Type B pancreatic cell (in vitro differentiated cells): ENCODE measurements around the gene CISD3. TPM values are rescaled to one million over a fixed set of nuclear protein-coding genes. Genes with fewer than 3 reads are reported as not detected.

Experiments
- DNase-seq: peaks from one replicate; pipeline ENCODE4 v3.0.0; 2021; ENCODE audit warnings: mixed read lengths; ENCODE audit not compliant: unreplicated experiment; ENCODE audit errors: extremely low spot score
- H3K27ac Mint-ChIP-seq: 2 replicates; pipeline ENCODE4 v1.8.0; 2021; ENCODE audit warnings: mild to moderate bottlenecking, mixed read lengths
- H3K27me3 Mint-ChIP-seq: 2 replicates; pipeline ENCODE4 v1.8.0; 2021; ENCODE audit warnings: mixed read lengths
- H3K36me3 Mint-ChIP-seq: 2 replicates; pipeline ENCODE4 v1.8.0; 2021; ENCODE audit warnings: mixed read lengths
- H3K4me1 Mint-ChIP-seq: one replicate; pipeline ENCODE4 v1.8.0; 2021; ENCODE audit warnings: mixed read lengths; ENCODE audit not compliant: unreplicated experiment
- H3K4me3 Mint-ChIP-seq: 2 replicates; pipeline ENCODE4 v1.8.0; 2021; ENCODE audit warnings: mild to moderate bottlenecking, mixed read lengths
- H3K9me3 Mint-ChIP-seq: 2 replicates; pipeline ENCODE4 v1.8.0; 2021; ENCODE audit warnings: mixed read lengths
- total RNA-seq: library from RNA; stranded (reverse); gene quantifications from 2 replicates; pipeline ENCODE4 v1.2.1, GENCODE V29; 2021; ENCODE audit warnings: low replicate concordance
- TF ChIP-seq, protein P1 (sequence below): fragments of 200-600 bp; sonication (generic); conservative IDR thresholded peaks from 2 replicates; pipeline ENCODE4 v1.5.0; 2021; ENCODE audit warnings: antibody characterized with exemption, mild to moderate bottlenecking

Gene CISD3
- total RNA-seq, 1 donor from 2014 or later = 12.8 TPM

DNA sequence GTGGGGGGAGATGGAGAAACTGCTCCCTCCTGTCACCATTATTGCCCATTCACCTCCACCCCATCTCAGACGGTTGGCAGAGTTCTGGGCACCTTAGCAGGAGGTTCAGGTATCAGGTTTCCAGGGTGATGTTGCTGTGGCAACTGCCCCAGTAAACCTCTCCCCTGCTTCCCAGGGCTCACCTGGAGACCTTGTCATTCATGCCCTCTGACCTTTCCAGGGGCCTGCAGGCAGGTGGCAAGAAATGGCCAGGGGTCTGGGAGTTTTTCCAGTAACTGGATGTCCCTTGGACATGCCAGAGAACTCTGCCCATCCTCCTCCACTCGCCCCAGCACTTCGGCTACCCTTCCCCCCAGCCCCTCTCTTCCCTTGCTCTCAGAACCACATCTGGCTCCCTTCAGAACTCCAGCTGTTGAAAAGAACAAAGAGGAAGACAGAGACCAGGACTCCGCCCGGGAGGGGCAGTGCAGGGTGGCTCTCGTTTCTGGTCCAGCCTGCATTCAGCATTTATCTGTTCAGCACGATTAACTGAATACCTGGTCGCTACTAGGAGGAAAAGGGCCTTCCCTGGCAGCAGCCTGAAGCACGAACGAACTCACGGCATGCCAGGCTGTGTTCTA is 16.6 kb upstream of the CISD3 start:
- H3K36me3 Mint-ChIP-seq = peaks cover 14% of the 10 kb centered on the region
- H3K4me1 Mint-ChIP-seq = peaks cover 17% of the 10 kb centered on the region
- DNase-seq = no peak
- no peaks in the 10 kb centered on the region for H3K9me3 Mint-ChIP-seq
- H3K27ac Mint-ChIP-seq = no peak overlapping the region
- no peak overlapping the region for H3K4me3 Mint-ChIP-seq
- TF ChIP-seq, protein P1, sequence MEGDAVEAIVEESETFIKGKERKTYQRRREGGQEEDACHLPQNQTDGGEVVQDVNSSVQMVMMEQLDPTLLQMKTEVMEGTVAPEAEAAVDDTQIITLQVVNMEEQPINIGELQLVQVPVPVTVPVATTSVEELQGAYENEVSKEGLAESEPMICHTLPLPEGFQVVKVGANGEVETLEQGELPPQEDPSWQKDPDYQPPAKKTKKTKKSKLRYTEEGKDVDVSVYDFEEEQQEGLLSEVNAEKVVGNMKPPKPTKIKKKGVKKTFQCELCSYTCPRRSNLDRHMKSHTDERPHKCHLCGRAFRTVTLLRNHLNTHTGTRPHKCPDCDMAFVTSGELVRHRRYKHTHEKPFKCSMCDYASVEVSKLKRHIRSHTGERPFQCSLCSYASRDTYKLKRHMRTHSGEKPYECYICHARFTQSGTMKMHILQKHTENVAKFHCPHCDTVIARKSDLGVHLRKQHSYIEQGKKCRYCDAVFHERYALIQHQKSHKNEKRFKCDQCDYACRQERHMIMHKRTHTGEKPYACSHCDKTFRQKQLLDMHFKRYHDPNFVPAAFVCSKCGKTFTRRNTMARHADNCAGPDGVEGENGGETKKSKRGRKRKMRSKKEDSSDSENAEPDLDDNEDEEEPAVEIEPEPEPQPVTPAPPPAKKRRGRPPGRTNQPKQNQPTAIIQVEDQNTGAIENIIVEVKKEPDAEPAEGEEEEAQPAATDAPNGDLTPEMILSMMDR = no peak
- no peaks in the 10 kb centered on the region for H3K27me3 Mint-ChIP-seq

GRCh38 chr17:38715216-38715943 is 14.8 kb upstream of the CISD3 start:
- TF ChIP-seq, protein P1 = no peak
- H3K4me3 Mint-ChIP-seq = no peak overlapping the region
- peaks cover 17% of the 10 kb centered on the region for H3K4me1 Mint-ChIP-seq
- no peak for DNase-seq
- no peak overlapping the region for H3K27ac Mint-ChIP-seq
- peaks cover 16% of the 10 kb centered on the region for H3K36me3 Mint-ChIP-seq
- no peaks in the 10 kb centered on the region for H3K27me3 Mint-ChIP-seq
- no peaks in the 10 kb centered on the region for H3K9me3 Mint-ChIP-seq

DNA sequence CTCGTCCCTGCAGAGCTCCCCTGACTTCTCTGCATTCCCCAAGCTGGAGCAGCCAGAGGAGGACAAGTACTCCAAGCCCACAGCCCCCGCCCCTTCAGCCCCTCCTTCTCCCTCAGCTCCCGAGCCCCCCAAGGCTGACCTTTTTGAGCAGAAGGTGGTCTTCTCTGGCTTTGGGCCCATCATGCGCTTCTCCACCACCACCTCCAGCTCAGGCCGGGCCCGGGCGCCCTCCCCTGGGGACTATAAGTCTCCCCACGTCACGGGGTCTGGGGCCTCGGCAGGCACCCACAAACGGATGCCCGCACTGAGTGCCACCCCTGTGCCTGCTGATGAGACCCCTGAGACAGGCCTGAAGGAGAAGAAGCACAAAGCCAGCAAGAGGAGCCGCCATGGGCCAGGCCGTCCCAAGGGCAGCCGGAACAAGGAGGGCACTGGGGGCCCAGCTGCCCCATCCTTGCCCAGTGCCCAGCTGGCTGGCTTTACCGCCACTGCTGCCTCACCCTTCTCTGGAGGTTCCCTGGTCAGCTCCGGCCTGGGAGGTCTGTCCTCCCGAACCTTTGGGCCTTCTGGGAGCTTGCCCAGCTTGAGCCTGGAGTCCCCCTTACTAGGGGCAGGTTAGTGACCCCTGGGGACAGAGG is 13.7 kb upstream of the CISD3 start:
- TF ChIP-seq, protein P1 = no peak
- Mint-ChIP-seq H3K9me3 (no peaks in the 10 kb centered on the region), H3K27ac (no peak overlapping the region), H3K36me3 (peaks cover 16% of the 10 kb centered on the region), H3K4me3 (no peak overlapping the region), H3K27me3 (no peaks in the 10 kb centered on the region), H3K4me1 (peaks cover 17% of the 10 kb centered on the region)
- DNase-seq = no peak

GRCh38 chr17:38717139-38717745 is 12.9 kb upstream of the CISD3 start:
- H3K4me3 Mint-ChIP-seq = no peak overlapping the region
- peaks cover 16% of the 10 kb centered on the region for H3K36me3 Mint-ChIP-seq
- H3K9me3 Mint-ChIP-seq = no peaks in the 10 kb centered on the region
- peaks cover 17% of the 10 kb centered on the region for H3K4me1 Mint-ChIP-seq
- no peak for DNase-seq
- H3K27me3 Mint-ChIP-seq = no peaks in the 10 kb centered on the region
- TF ChIP-seq, protein P1 = no peak
- no peak overlapping the region for H3K27ac Mint-ChIP-seq

GRCh38 chr17:38719289-38719942 is 10.7 kb upstream of the CISD3 start:
- no peak overlapping the region for H3K27ac Mint-ChIP-seq
- no peak for DNase-seq
- H3K9me3 Mint-ChIP-seq = no peaks in the 10 kb centered on the region
- TF ChIP-seq, protein P1 = no peak
- no peaks in the 10 kb centered on the region for H3K27me3 Mint-ChIP-seq
- H3K36me3 Mint-ChIP-seq = peaks cover 16% of the 10 kb centered on the region
- H3K4me1 Mint-ChIP-seq = peaks cover 17% of the 10 kb centered on the region
- H3K4me3 Mint-ChIP-seq = no peak overlapping the region
